Measurements from ENCODE around the gene TPCN1. TPM values are rescaled to one million over a fixed set of nuclear protein-coding genes. Genes with fewer than 3 reads are reported as not detected.

Gene TPCN1
- total RNA-seq, 1 experiment from 2014 or later = 18.4 TPM

- Histone ChIP-seq H3K27ac (no peak overlapping the region), H3K4me3 (no peak overlapping the region; the same call in 1 of the 2 replicates), H3K4me1 (peaks cover 9% of the 10 kb centered on the region; the same call in 1 of the 2 replicates), H3K36me3 (peaks cover 7% of the 10 kb centered on the region), H3K9me3 (replicated peaks) (no peaks in the 10 kb centered on the region), H3K27me3 (no peaks in the 10 kb centered on the region)
- no peak for DNase-seq
These were observed 34.5 kb upstream of the TPCN1 start for GRCh38 chr12:113186666-113187325.

GRCh38 chr12:113189361-113189760 is 31.9 kb upstream of the TPCN1 start:
- Histone ChIP-seq H3K36me3 (peaks cover 10% of the 10 kb centered on the region), H3K27ac (no peak overlapping the region), H3K4me3 (no peak overlapping the region), H3K9me3 (replicated peaks) (no peaks in the 10 kb centered on the region), H3K4me1 (peaks cover 21% of the 10 kb centered on the region), H3K27me3 (no peaks in the 10 kb centered on the region)
- DNase-seq = no peak

- Histone ChIP-seq H3K9me3 (replicated peaks) (no peaks in the 10 kb centered on the region), H3K4me3 (no peak overlapping the region), H3K36me3 (peaks cover 10% of the 10 kb centered on the region), H3K27ac (no peak overlapping the region), H3K4me1 (peaks cover 33% of the 10 kb centered on the region), H3K27me3 (no peaks in the 10 kb centered on the region)
- DNase-seq = peak; percentile 67 to 85
These were observed 30.5 kb upstream of the TPCN1 start for GRCh38 chr12:113190761-113191160.

DNA sequence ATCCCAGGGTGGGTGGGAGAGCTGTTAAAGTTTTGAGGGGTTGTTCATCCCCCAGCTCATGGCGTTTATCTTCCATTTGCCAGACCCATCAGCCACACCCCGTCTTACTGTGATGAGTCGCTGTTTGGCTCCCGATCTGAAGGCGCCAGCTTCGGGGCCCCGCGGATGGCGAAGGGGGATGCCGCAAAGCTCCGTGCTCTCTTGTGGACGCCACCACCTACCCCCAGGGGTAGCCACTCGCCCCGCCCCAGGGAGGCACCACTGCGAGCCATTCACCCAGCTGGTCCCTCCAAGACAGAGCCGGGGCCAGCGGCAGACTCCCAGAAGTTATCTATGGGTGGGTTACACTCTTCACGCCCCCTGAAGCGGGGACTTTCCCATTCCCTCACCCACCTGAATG is 30.0 kb upstream of the TPCN1 start:
- H3K27me3 ChIP-seq = no peaks in the 10 kb centered on the region
- peaks cover 38% of the 10 kb centered on the region for H3K4me1 ChIP-seq
- H3K4me3 ChIP-seq = no peak overlapping the region
- DNase-seq = no peak
- H3K36me3 ChIP-seq = peaks cover 10% of the 10 kb centered on the region
- H3K9me3 ChIP-seq (replicated peaks) = no peaks in the 10 kb centered on the region
- no peak overlapping the region for H3K27ac ChIP-seq

DNA sequence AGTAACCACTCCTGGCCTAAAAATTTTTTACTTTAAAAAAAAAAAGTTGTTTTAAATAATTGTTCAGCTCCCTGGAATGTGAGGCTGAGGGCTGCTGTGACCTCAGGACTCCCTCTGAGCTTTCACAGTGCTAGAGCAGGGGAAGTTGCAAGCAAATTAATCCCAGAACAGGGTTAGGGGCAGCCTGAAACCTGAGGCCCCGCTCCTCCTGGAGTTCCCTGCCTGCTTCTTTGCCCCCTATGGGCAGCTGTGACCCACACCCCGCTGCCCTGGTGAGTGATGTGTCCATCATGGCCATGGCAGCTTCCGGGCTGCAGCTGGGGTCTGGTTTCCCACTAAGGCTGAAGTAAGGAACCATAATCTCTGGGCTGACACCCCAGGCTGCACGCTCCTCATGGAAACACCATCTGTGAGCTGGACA is 26.3 kb upstream of the TPCN1 start:
- DNase-seq = peak; percentile 65 to 73
- peaks cover 33% of the 10 kb centered on the region for H3K4me1 ChIP-seq

DNA sequence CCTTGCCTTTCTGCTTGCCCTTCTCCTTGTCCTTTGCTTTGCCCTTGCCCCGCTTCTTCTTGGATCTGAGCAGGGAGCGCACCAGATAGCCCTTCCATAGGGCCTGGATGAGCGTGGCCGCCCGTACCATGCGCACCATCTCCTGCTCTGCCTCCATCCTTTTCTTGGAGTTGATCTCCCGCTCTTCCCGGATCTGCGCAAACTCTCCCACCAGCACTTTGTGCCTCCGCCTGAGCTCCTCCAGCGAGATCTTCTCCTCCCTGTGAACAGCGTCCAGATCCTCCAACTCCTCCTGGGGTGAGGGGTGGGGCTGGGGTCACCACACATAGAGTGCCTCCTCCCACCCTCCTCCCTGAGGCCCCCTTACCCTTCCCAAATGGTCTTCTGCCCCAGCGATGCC is 25.7 kb upstream of the TPCN1 start:
- H3K27me3 ChIP-seq = no peaks in the 10 kb centered on the region
- H3K9me3 ChIP-seq (replicated peaks) = no peaks in the 10 kb centered on the region
- H3K36me3 ChIP-seq = peaks cover 6% of the 10 kb centered on the region; the same call in 1 of the 2 replicates
- peak overlapping the region; percentile 39; the same call in 1 of the 2 replicates for H3K27ac ChIP-seq
- no peak for DNase-seq
- H3K4me1 ChIP-seq = peaks cover 31% of the 10 kb centered on the region
- no peak overlapping the region for H3K4me3 ChIP-seq

More for the DNA sequence above, 26.3 kb upstream of the TPCN1 start:
- Histone ChIP-seq H3K4me3 (no peak overlapping the region), H3K27ac (peak overlapping the region; percentile 39), H3K27me3 (no peaks in the 10 kb centered on the region), H3K9me3 (replicated peaks) (no peaks in the 10 kb centered on the region), H3K36me3 (peaks cover 6% of the 10 kb centered on the region; the same call in 1 of the 2 replicates)

DNA sequence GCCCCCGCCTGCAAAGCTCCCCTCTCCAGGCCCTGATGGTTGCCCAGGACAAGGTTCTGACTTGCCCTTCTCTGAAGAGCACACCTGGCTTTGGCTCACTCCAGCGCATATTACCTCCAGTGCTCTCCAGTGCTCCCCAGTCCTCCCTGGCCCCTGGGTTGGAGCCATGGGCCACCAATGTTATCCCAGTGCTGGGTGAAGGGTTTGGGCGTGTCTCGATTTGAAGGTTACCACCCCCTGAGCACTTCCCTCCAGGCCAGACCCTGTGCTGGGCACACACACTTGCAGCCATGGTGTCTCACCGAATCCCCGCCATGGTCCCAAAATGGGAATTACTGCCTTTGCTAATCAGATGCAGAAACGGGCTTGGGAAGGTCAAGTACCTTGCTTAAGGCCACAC is 24.7 kb upstream of the TPCN1 start:
- Histone ChIP-seq H3K4me3 (no peak overlapping the region), H3K9me3 (replicated peaks) (no peaks in the 10 kb centered on the region), H3K4me1 (peaks cover 29% of the 10 kb centered on the region), H3K27me3 (no peaks in the 10 kb centered on the region), H3K27ac (no peak overlapping the region), H3K36me3 (peaks cover 5% of the 10 kb centered on the region; the same call in 1 of the 2 replicates)
- no peak for DNase-seq

DNA sequence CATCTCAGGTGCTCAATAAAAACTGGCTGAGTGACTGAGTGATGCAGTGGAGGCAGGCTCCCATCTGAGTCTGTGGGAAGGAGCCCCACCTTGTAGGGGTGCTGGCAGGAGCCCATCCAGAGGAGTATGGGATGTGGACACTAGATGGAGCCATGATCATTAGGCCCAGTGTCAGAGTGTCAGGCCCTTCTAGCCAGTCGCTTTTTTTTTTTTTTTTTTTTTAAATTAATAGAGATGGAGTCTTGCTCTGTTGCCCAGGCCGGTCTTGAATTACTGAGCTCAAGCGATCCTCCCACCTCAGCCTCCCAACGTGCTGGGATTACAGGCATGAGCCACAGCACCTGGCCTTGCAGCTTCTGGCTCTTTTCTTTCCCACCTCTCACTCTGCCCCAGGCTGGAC is 24.3 kb upstream of the TPCN1 start:
- DNase-seq = peak; percentile 61 to 84
- no peaks in the 10 kb centered on the region for H3K9me3 ChIP-seq (replicated peaks)
- peaks cover under 1% of the 10 kb centered on the region; the same call in 1 of the 2 replicates for H3K36me3 ChIP-seq
- H3K27me3 ChIP-seq = no peaks in the 10 kb centered on the region
- H3K27ac ChIP-seq = no peak overlapping the region
- no peak overlapping the region for H3K4me3 ChIP-seq
- peaks cover 29% of the 10 kb centered on the region for H3K4me1 ChIP-seq

GRCh38 chr12:113197518-113198077 is 23.7 kb upstream of the TPCN1 start:
- peaks cover 29% of the 10 kb centered on the region for H3K4me1 ChIP-seq
- no peaks in the 10 kb centered on the region for H3K27me3 ChIP-seq
- no peaks in the 10 kb centered on the region for H3K36me3 ChIP-seq
- H3K27ac ChIP-seq = no peak overlapping the region
- no peak for DNase-seq
- no peaks in the 10 kb centered on the region for H3K9me3 ChIP-seq (replicated peaks)
- H3K4me3 ChIP-seq = no peak overlapping the region

GRCh38 chr12:113198296-113198695 is 23.0 kb upstream of the TPCN1 start:
- no peak for DNase-seq

GRCh38 chr12:113200021-113200797 is 21.1 kb upstream of the TPCN1 start:
- DNase-seq = no peak
- no peaks in the 10 kb centered on the region for H3K9me3 ChIP-seq (replicated peaks)
- peaks cover 10% of the 10 kb centered on the region for H3K4me1 ChIP-seq
- H3K27ac ChIP-seq = no peak overlapping the region
- H3K27me3 ChIP-seq = no peaks in the 10 kb centered on the region
- H3K4me3 ChIP-seq = no peak overlapping the region
- H3K36me3 ChIP-seq = no peaks in the 10 kb centered on the region

More at GRCh38 chr12:113198296-113198695, 23.0 kb upstream of the TPCN1 start:
- H3K36me3 ChIP-seq = no peaks in the 10 kb centered on the region
- H3K9me3 ChIP-seq (replicated peaks) = no peaks in the 10 kb centered on the region
- H3K4me3 ChIP-seq = no peak overlapping the region
- H3K4me1 ChIP-seq = peaks cover 27% of the 10 kb centered on the region
- H3K27me3 ChIP-seq = no peaks in the 10 kb centered on the region
- H3K27ac ChIP-seq = no peak overlapping the region

GRCh38 chr12:113201187-113202177 is 19.8 kb upstream of the TPCN1 start:
- H3K4me3 ChIP-seq = no peak overlapping the region
- H3K9me3 ChIP-seq (replicated peaks) = no peaks in the 10 kb centered on the region
- H3K27me3 ChIP-seq = no peaks in the 10 kb centered on the region
- no peaks in the 10 kb centered on the region for H3K4me1 ChIP-seq
- no peak for DNase-seq
- H3K27ac ChIP-seq = no peak overlapping the region
- H3K36me3 ChIP-seq = no peaks in the 10 kb centered on the region

DNA sequence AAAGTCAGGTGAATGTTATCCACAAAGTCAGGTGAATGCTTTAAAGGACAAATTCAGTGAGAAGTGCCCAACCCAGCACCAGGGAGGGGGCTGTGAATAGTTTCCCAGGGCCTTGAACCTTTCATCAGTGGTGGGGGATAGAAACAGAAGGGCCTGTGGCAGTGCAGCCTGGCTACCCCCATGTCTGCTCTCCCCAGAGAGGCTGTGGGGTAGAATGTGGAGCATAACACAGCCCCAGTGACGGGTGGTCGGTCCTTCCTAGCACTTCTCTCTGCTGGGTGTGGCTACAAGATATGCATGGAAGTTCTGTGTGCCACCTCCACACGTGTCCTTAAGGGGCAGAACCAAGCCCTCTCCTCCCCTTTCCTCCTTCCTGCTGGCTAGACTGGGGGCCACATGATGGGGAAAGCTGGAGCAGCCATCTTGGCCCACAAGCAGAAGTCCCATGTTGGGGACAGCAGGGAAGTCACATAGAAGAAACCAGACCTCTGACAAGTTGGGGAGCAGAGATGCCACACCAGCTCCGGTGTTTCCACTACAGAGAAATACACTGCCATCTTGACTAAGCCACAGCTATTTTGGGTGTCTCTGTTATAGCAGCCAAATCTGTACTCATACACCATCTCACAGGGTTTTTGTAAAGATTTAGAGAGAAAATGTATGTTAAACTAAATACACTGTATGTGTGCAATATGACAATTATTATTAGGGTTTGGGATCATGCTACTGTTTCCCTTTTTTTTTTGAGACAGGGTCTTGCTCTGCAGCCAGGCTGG is 18.8 kb upstream of the TPCN1 start:
- H3K27me3 ChIP-seq = no peaks in the 10 kb centered on the region
- no peaks in the 10 kb centered on the region for H3K9me3 ChIP-seq (replicated peaks)
- DNase-seq = no peak

More for the DNA sequence above, 18.8 kb upstream of the TPCN1 start:
- H3K4me1 ChIP-seq = no peaks in the 10 kb centered on the region
- H3K4me3 ChIP-seq = no peak overlapping the region
- no peaks in the 10 kb centered on the region for H3K36me3 ChIP-seq
- H3K27ac ChIP-seq = no peak overlapping the region

Measured in SJCRH30 (cell line).